Measurements from ENCODE around the gene KIF18B. TPM values are rescaled to one million over a fixed set of nuclear protein-coding genes. Genes with fewer than 3 reads are reported as not detected.

The KIF18B gene
- polyA plus RNA-seq, 4 donors: 10.5 to 12.3 (median 11.3) TPM

GRCh38 chr17:44884941-44885340 is 62.6 kb downstream of the KIF18B start:
- no peak for DNase-seq (ENCODE audit: low read depth in 4 of 4, low spot score in 3 of 4)

DNA sequence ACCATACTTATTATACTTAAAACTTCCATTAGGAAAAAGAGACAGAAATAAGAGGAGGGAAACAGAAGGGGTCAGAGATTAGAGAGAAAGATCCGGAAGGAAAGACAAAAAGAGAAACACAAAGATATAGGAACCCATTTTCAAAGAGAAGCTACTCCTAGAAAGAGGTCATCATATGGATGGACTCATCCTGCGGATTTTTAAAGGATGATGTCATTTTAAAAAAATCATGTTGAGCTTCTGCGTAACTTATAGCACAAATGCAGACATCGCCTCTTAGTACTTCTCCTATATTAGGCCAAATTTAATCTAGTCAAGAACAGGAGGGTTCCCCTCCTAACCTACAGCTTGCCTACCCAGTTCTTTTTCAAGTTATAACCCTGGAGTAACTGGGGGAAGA is 66.4 kb downstream of the KIF18B start:
- DNase-seq (ENCODE audit: low read depth in 4 of 4, low spot score in 3 of 4): no peak

DNA sequence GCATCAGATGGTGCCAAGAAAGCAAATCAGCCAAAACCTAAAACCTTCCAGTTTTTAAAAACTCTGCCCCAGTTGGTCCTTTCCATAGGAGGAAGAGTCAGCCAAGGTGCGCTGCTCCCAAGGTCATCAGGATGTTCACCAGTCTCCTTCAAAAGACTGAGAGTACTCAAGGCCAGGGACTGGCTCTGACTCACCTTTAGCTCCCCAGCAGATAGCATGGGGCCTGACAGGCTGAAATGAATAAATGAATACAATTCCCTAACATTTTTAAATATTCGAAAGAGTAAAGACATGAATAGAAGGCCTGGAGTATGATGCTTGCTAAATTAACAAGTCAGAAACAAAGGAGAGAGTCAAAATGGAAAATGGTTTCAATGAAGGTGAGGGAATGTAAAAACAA is 67.5 kb downstream of the KIF18B start:
- DNase-seq (ENCODE audit: low read depth in 4 of 4, low spot score in 3 of 4): no peak

DNA sequence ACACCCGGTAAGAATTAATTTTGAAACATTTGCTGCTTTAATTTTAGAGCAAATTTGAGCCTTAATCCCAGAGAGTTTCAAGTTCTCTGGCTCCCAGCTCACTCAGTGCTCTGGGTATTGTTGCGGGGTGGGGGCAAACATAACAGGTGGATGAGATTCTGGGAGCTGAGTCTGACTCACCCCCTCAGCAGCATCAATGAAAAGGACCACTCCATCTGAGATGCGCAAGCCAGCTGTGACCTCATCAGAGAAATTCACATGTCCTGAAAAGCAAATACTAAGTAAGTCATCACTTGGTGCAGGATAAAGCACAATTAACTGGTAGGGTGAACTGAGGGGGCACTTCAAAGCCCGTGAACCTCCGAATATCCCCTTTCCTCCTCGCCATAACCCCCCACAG is 68.2 kb downstream of the KIF18B start:
- DNase-seq (ENCODE audit: low read depth in 4 of 4, low spot score in 3 of 4): no peak

- DNase-seq (ENCODE audit: low read depth in 4 of 4, low spot score in 3 of 4): no peak
Observed at GRCh38 chr17:44878627-44879221, 68.8 kb downstream of the KIF18B start.

DNA sequence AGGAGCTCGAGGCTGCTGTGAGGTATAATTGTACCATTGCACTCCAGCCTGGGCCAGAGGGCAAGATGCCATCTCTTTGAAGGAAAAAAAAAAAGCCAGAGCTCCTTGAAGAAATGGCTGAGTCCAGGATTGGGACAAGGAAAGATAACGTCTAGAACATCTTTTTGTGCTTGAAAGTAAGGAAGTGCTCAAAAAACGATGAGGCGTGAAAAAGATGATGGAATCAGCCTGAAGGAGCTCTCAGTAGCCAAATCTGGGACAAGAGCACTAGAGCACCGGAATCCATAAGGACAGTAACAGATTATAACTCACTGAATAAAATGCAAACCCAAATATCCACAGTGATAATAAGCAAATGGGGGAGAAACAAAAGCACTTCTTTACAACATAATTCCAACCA is 70.5 kb downstream of the KIF18B start:
- no peak for DNase-seq (ENCODE audit: low read depth in 4 of 4, low spot score in 3 of 4)

GRCh38 chr17:44875761-44876160 is 71.8 kb downstream of the KIF18B start:
- DNase-seq (ENCODE audit: low read depth in 4 of 4, low spot score in 3 of 4): no peak

Other genes starting within 250 kb of the KIF18B start
- gene DBF4B, start 239.1 kb downstream of the KIF18B start, polyA plus RNA-seq (ENCODE audit: insufficient read length in 4 of 4): 10 to 100 TPM in 2 of 4 donors, 1 to 10 TPM in 2; 9.2 to 13.9 (median 11.7) TPM
- 1 to 10 TPM; 2.2 to 3.7 (median 2.7) TPM for gene ADAM11, start 188.8 kb downstream of the KIF18B start, polyA plus RNA-seq (ENCODE audit: insufficient read length in 4 of 4)
- gene GJC1, start 117.5 kb downstream of the KIF18B start, polyA plus RNA-seq (ENCODE audit: insufficient read length in 4 of 4): 10 to 100 TPM; 20.4 to 23.2 (median 21.4) TPM
- 1 to 10 TPM; 1.0 to 1.8 (median 1.2) TPM for gene HIGD1B, start 99.9 kb downstream of the KIF18B start, polyA plus RNA-seq (ENCODE audit: insufficient read length in 4 of 4)
- gene EFTUD2, start 48.3 kb downstream of the KIF18B start, polyA plus RNA-seq (ENCODE audit: insufficient read length in 4 of 4): 100 to 1,000 TPM; 101 to 120 (median 114) TPM
- under 1 TPM; 0.40 to 0.74 (median 0.52) TPM for gene GFAP, start 32.3 kb downstream of the KIF18B start, polyA plus RNA-seq (ENCODE audit: insufficient read length in 4 of 4)
- 1 to 10 TPM; 1.7 to 4.0 (median 2.1) TPM for gene C1QL1, start 20.5 kb upstream of the KIF18B start, polyA plus RNA-seq (ENCODE audit: insufficient read length in 4 of 4)
- 10 to 100 TPM; 49.7 to 59.9 (median 52.8) TPM for gene DCAKD, start 103.9 kb upstream of the KIF18B start, polyA plus RNA-seq (ENCODE audit: insufficient read length in 4 of 4)
- 10 to 100 TPM; 65.8 to 73.9 (median 67.3) TPM for gene NMT1, start 113.5 kb upstream of the KIF18B start, polyA plus RNA-seq (ENCODE audit: insufficient read length in 4 of 4)
- 10 to 100 TPM; 24.3 to 38.3 (median 27.9) TPM for gene PLCD3, start 184.7 kb upstream of the KIF18B start, polyA plus RNA-seq (ENCODE audit: insufficient read length in 4 of 4)
- 10 to 100 TPM; 12.4 to 15.4 (median 13.5) TPM for gene ACBD4, start 187.9 kb upstream of the KIF18B start, polyA plus RNA-seq (ENCODE audit: insufficient read length in 4 of 4)
- 10 to 100 TPM; 41.5 to 47.5 (median 42.9) TPM for gene HEXIM1, start 200.7 kb upstream of the KIF18B start, polyA plus RNA-seq (ENCODE audit: insufficient read length in 4 of 4)
- gene HEXIM2, start 214.1 kb upstream of the KIF18B start, polyA plus RNA-seq (ENCODE audit: insufficient read length in 4 of 4): 10 to 100 TPM; 12.8 to 16.5 (median 13.5) TPM